ENCODE results near the gene PAOX. TPM values are rescaled to one million over a fixed set of nuclear protein-coding genes. Genes with fewer than 3 reads are reported as not detected.

PAOX gene
- total and polyA plus RNA-seq, 2 donors (not counting 1 experiment from before 2014, with no cell fraction given): 21.1 to 24.9 TPM

DNA sequence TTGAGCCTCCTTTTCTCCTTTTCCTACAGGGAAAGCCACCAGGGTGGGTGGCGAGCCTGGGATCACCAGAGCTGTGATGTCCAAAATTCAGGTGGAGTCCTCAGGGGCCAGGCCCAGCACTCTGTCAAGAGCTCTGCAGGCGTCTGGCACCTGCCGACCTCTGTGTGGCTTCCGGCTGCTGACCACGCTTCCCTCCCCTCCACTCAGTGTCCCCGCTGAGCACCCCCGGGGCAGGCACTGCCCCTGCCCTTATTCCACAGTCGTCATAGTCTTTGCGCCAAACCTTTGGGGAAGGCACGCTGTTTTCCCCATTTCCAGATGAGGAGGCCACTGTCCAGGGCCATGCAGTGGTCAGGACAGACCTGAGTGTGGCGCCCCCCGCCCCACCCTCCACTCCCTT is 22.4 kb downstream of the PAOX start:
- DNase-seq (no peak), ATAC-seq (ENCODE audit: low read depth) (no peak)
- Histone ChIP-seq H3K9ac (ENCODE audit: low read length) (no peak overlapping the region), H3K4me2 (replicated peaks; ENCODE audit: low read depth, low read length, poor library complexity, severe bottlenecking) (peak overlapping the region; percentile 58), H4K20me1 (ENCODE audit: control insufficient read depth, insufficient read depth, low read length, poor library complexity, severe bottlenecking) (peaks cover 61% of the 10 kb centered on the region), H3K4me3 (ENCODE audit: control extremely low read depth in 1 of 5, extremely low read depth in 1 of 5, insufficient read depth in 1 of 5, low read depth in 2 of 5, low read length in 4 of 5) (no peak overlapping the region), H3K79me2 (ENCODE audit: control insufficient read depth, insufficient read depth, low read length) (peaks cover 18% of the 10 kb centered on the region), H3K9me3 (ENCODE audit: control extremely low read depth in 1 of 3, control insufficient read depth in 2 of 3, insufficient read depth in 1 of 3, low read length in 2 of 3) (peaks cover 0 to 3% (median 0%) of the 10 kb centered on the region in 3 donors), H3K27ac (ENCODE audit: low read length in 2 of 2) (peak overlapping the region in 1 of 2 donors; percentile 42), H3K27me3 (replicated peaks in 1 of 4; ENCODE audit: control extremely low read depth in 1 of 4, control insufficient read depth in 3 of 4, insufficient read depth in 4 of 4, low read length in 3 of 4) (no peaks in the 10 kb centered on the region), H3K36me3 (replicated peaks in 1 of 2; ENCODE audit: control extremely low read depth in 1 of 2, control insufficient read depth in 1 of 2, extremely low read depth in 1 of 2, insufficient read depth in 2 of 2, low read length in 1 of 2) (peaks cover 2 to 48% of the 10 kb centered on the region in 2 experiments), H2AFZ (ENCODE audit: insufficient read depth, low read depth, low read length, poor library complexity, severe bottlenecking) (no peak overlapping the region), H3K4me1 (ENCODE audit: control insufficient read depth in 2 of 2, insufficient read depth in 2 of 2, low read length in 2 of 2) (peaks cover 23 to 25% of the 10 kb centered on the region in 2 donors)
- Mint-ChIP-seq H3K4me3 (peak overlapping the region; percentile 53), H3K4me1 (peaks cover 54% of the 10 kb centered on the region), H3K9me3 (ENCODE audit: insufficient read depth) (no peaks in the 10 kb centered on the region), H3K27me3 (no peaks in the 10 kb centered on the region), H3K27ac (peak overlapping the region; percentile 54)
- intact Hi-C loops (cut with micrococcal nuclease): loop anchor here (10.0 kb wide), 1 partner anchor 93 kb away; no protein-coding TSS in a partner anchor
- CTCF ChIA-PET: interaction anchor here (1.0 kb wide), 1 partner anchor 72 kb away, joined by 10 read pairs; no protein-coding TSS in a partner anchor
- TF ChIP-seq, protein P1, sequence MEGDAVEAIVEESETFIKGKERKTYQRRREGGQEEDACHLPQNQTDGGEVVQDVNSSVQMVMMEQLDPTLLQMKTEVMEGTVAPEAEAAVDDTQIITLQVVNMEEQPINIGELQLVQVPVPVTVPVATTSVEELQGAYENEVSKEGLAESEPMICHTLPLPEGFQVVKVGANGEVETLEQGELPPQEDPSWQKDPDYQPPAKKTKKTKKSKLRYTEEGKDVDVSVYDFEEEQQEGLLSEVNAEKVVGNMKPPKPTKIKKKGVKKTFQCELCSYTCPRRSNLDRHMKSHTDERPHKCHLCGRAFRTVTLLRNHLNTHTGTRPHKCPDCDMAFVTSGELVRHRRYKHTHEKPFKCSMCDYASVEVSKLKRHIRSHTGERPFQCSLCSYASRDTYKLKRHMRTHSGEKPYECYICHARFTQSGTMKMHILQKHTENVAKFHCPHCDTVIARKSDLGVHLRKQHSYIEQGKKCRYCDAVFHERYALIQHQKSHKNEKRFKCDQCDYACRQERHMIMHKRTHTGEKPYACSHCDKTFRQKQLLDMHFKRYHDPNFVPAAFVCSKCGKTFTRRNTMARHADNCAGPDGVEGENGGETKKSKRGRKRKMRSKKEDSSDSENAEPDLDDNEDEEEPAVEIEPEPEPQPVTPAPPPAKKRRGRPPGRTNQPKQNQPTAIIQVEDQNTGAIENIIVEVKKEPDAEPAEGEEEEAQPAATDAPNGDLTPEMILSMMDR (IDR thresholded peaks at IDR 0.05): no peak
- TF ChIP-seq EZH2 (IDR thresholded peaks at IDR 0.05; ENCODE audit: borderline replicate concordance, insufficient read depth, low read depth, low read length, poor library complexity, severe bottlenecking): no peak
- 86% methylated on average over 10 of the region's 12 CpGs for WGBS (ENCODE audit: insufficient coverage)
- POLR2A ChIA-PET: no interaction called here

DNA sequence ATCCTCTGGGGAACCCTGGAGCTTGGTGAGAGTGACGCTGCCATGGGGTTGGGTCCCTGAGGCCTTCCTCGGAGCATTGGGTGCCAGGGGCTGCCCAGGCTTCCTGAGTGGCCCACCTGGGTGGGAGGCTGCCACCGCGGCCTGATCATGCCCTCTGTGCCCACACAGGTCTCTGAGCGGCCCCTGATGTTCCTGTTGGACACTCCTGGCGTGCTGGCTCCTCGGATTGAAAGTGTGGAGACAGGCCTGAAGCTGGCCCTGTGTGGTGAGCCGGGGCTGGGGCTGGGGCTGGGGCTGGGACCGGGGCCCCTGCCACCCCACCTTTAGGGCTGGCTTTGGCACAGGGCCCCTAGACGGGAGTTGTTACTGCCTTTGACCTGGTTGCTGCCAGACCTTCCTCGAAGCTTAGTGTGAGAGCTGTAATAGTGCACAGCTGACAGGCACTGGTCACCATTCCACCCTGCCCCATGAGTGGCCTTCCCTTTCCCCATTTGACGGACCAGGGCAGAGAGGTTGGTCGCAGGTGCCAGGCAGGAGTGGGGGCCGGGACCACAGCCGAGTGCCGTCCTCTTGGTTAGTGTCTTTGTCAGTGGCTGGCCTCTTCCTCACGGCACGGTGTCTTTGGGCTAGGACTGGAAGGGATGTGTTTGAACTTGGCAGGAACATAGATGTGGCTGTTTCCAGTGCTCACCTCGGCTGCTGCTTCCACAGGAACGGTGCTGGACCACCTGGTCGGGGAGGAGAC is 23.1 kb downstream of the PAOX start:
- no peak for ATAC-seq (ENCODE audit: low read depth)
- ChIA-PET POLR2A (interaction anchor here (0.5 kb wide), 1 partner anchor 145 kb away, joined by 3 read pairs; no protein-coding TSS in a partner anchor), CTCF (no interaction called here)
- Histone ChIP-seq H3K36me3 (replicated peaks in 1 of 2; ENCODE audit: control extremely low read depth in 1 of 2, control insufficient read depth in 1 of 2, extremely low read depth in 1 of 2, insufficient read depth in 2 of 2, low read length in 1 of 2) (peaks cover 3 to 48% of the 10 kb centered on the region in 2 experiments), H3K27me3 (replicated peaks in 1 of 4; ENCODE audit: control extremely low read depth in 1 of 4, control insufficient read depth in 3 of 4, insufficient read depth in 4 of 4, low read length in 3 of 4) (no peaks in the 10 kb centered on the region), H3K9ac (ENCODE audit: low read length) (no peak overlapping the region), H3K4me1 (ENCODE audit: control insufficient read depth in 2 of 2, insufficient read depth in 2 of 2, low read length in 2 of 2) (peaks cover 23 to 25% of the 10 kb centered on the region in 2 donors), H3K4me3 (ENCODE audit: control extremely low read depth in 1 of 5, extremely low read depth in 1 of 5, insufficient read depth in 1 of 5, low read depth in 2 of 5, low read length in 4 of 5) (no peak overlapping the region), H3K79me2 (ENCODE audit: control insufficient read depth, insufficient read depth, low read length) (peaks cover 18% of the 10 kb centered on the region), H2AFZ (ENCODE audit: insufficient read depth, low read depth, low read length, poor library complexity, severe bottlenecking) (no peak overlapping the region), H3K27ac (ENCODE audit: low read length in 2 of 2) (no peak overlapping the region), H3K9me3 (ENCODE audit: control extremely low read depth in 1 of 3, control insufficient read depth in 2 of 3, insufficient read depth in 1 of 3, low read length in 2 of 3) (peaks cover 0 to 3% (median 0%) of the 10 kb centered on the region in 3 donors), H3K4me2 (replicated peaks; ENCODE audit: low read depth, low read length, poor library complexity, severe bottlenecking) (no peak overlapping the region), H4K20me1 (ENCODE audit: control insufficient read depth, insufficient read depth, low read length, poor library complexity, severe bottlenecking) (peaks cover 61% of the 10 kb centered on the region)
- intact Hi-C loops (cut with micrococcal nuclease): loop anchor here (10.0 kb wide), 1 partner anchor 93 kb away; no protein-coding TSS in a partner anchor
- WGBS (ENCODE audit: insufficient coverage): 99% methylated on average over 15 of the region's 21 CpGs
- no peak for TF ChIP-seq EZH2 (IDR thresholded peaks at IDR 0.05; ENCODE audit: borderline replicate concordance, insufficient read depth, low read depth, low read length, poor library complexity, severe bottlenecking)
- TF ChIP-seq, protein P1 (IDR thresholded peaks at IDR 0.05): no peak
- no peaks in the 10 kb centered on the region for H3K9me3 Mint-ChIP-seq (ENCODE audit: insufficient read depth)
- peak overlapping the region; percentile 65 for H3K27ac Mint-ChIP-seq
- no peaks in the 10 kb centered on the region for H3K27me3 Mint-ChIP-seq
- H3K4me3 Mint-ChIP-seq: no peak overlapping the region
- no peak for DNase-seq
- H3K4me1 Mint-ChIP-seq: peaks cover 55% of the 10 kb centered on the region
